HCT116 (cell line): ENCODE measurements around the gene SGMS1. TPM values are rescaled to one million over a fixed set of nuclear protein-coding genes. Genes with fewer than 3 reads are reported as not detected.
"Not testable (repeated sequence)": the region's sequence is repeated elsewhere in the genome, so short reads cannot be mapped to it uniquely, and the experiment has no call there.

Experiments used
- ATAC-seq: fragments of 200-7000 bp; cut with Tn5 transposase; 2 replicates; pipeline ENCODE4 v1.9.1; 2020; ENCODE audit warnings: mild to moderate bottlenecking, moderate library complexity
- BruUV-seq: library from RNA; stranded (reverse); fragments of 400-500 nt; replicated peaks from 2 replicates; lab custom pipeline; 2021; lab: Mats Ljungman, UMichigan
- CTCF ChIA-PET: fragments of 300-600 bp; sonication (Branson Sonifier 250); formaldehyde crosslinking; loops from one replicate; lab custom pipeline; 2021; ENCODE audit warnings: antibody characterized with exemption; lab: Charles Lee
- POLR2A ChIA-PET: fragments of 300-600, 350-600 bp; sonication (Branson Sonifier 250); formaldehyde crosslinking; loops from one replicate; lab custom pipeline; 2021; ENCODE audit warnings: antibody characterized with exemption; lab: Charles Lee
- RAD21 ChIA-PET, 2 experiments: fragments of 300-600 bp; sonication (Branson Sonifier 250); formaldehyde crosslinking; loops; one replicate each; lab custom pipeline; 2023; ENCODE audit warnings: low total read pairs in 2 of 2; ENCODE audit not compliant: uncharacterized antibody in 2 of 2, unreplicated experiment in 2 of 2, low non-redundant PET in 1 of 2; lab: Charles Lee
- DNase-seq: peaks from one replicate; pipeline ENCODE4 v3.0.0-alpha.2; 2010; ENCODE audit warnings: low read depth, low spot score
- H2AFZ ChIP-seq: fragments of 200-600 bp; shearing (Covaris generic), sonication (generic); 2 replicates; pipeline ENCODE4 v1.6.1; 2017; ENCODE audit warnings: low read depth, mixed run types, mixed read lengths, antibody characterized with exemption, low read length; ENCODE audit not compliant: poor library complexity, severe bottlenecking
- H3K27ac ChIP-seq: 2 replicates; pipeline ENCODE4 v1.5.1; 2012; ENCODE audit warnings: low read depth, low read length
- H3K27me3 ChIP-seq: fragments of 200-600 bp; sonication (generic); 2 replicates; pipeline ENCODE4 v1.6.1; 2016; ENCODE audit warnings: mixed run types, low read length, mixed read lengths; ENCODE audit not compliant: insufficient read depth
- H3K36me3 ChIP-seq, 2 experiments: fragments of 200-500 bp in 1 of 2; fragments of 200-600 bp in 1 of 2; sonication (Bioruptor generic) in 1 of 2; sonication (generic) in 1 of 2; 2 replicates each; pipeline versions ENCODE4 v1.5.1 to v1.6.1; 2014 to 2016; ENCODE audit warnings: low read length in 2 of 2, inconsistent platforms in 1 of 2, mixed read lengths in 1 of 2, mixed run types in 1 of 2; ENCODE audit not compliant: insufficient read depth in 2 of 2, control insufficient read depth in 1 of 2
- H3K4me1 ChIP-seq, 2 experiments: fragments of 200-600 bp in 1 of 2; sonication (generic) in 1 of 2; 2 replicates each; pipeline versions ENCODE4 v1.5.1 to v1.6.1; 2012 to 2017; ENCODE audit warnings: low read length in 2 of 2, inconsistent platforms in 1 of 2, mild to moderate bottlenecking in 1 of 2, mixed read lengths in 1 of 2, mixed run types in 1 of 2, moderate library complexity in 1 of 2; ENCODE audit not compliant: insufficient read depth in 2 of 2, control insufficient read depth in 1 of 2
- H3K4me2 ChIP-seq: fragments of 200-600 bp; sonication (generic); 2 replicates; pipeline ENCODE4 v1.6.1; 2017; ENCODE audit warnings: mixed run types, low read length, mixed read lengths
- H3K4me3 ChIP-seq, 2 experiments: fragments of 200-600 bp in 1 of 2; sonication (generic) in 1 of 2; replicated peaks in 1 of 2; 2 replicates each; pipeline ENCODE4 v1.5.1; 2011 to 2016; ENCODE audit warnings: low read length in 2 of 2, control low read depth in 1 of 2, low read depth in 1 of 2, mild to moderate bottlenecking in 1 of 2, mixed read lengths in 1 of 2, mixed run types in 1 of 2
- H3K79me2 ChIP-seq: fragments of 200-600 bp; sonication (generic); 2 replicates; pipeline ENCODE4 v1.6.1; 2017; ENCODE audit warnings: mild to moderate bottlenecking, mixed run types, low read length, moderate library complexity, mixed read lengths; ENCODE audit not compliant: insufficient read depth
- H3K9ac ChIP-seq: fragments of 200-600 bp; sonication (generic); 2 replicates; pipeline ENCODE4 v1.6.1; 2016; ENCODE audit warnings: low read length, mixed read lengths
- H3K9me2 ChIP-seq: fragments of 200-600 bp; sonication (generic), shearing (Covaris generic); 2 replicates; pipeline ENCODE4 v1.6.1; 2017; ENCODE audit warnings: mixed run types, mild to moderate bottlenecking, moderate library complexity; ENCODE audit not compliant: insufficient read depth
- H3K9me3 ChIP-seq, 2 experiments: fragments of 200-500 bp in 1 of 2; fragments of 200-600 bp in 1 of 2; sonication (Bioruptor generic) in 1 of 2; sonication (generic) in 1 of 2; 2 replicates each; pipeline ENCODE4 v1.6.1; 2014 to 2017; ENCODE audit warnings: low read length in 2 of 2, mixed read lengths in 2 of 2, inconsistent platforms in 1 of 2, low read depth in 1 of 2, mild to moderate bottlenecking in 1 of 2, mixed run types in 1 of 2, moderate library complexity in 1 of 2; ENCODE audit not compliant: control insufficient read depth in 1 of 2, insufficient read depth in 1 of 2
- H4K20me1 ChIP-seq: fragments of 200-600 bp; sonication (generic), shearing (Covaris generic); 2 replicates; pipeline ENCODE4 v1.6.1; 2017; ENCODE audit warnings: mixed run types, mild to moderate bottlenecking, moderate library complexity; ENCODE audit not compliant: insufficient read depth
- EZH2 ChIP-seq: fragments of 200-600 bp; sonication (generic); IDR thresholded peaks from 2 replicates; pipeline ENCODE4 v1.6.1; 2017; ENCODE audit warnings: antibody characterized with exemption, mixed run types
- REST ChIP-seq: IDR thresholded peaks from 2 replicates; pipeline ENCODE4 v1.6.1; 2012; ENCODE audit warnings: low read depth
- SIN3A ChIP-seq: IDR thresholded peaks from 2 replicates; pipeline ENCODE4 v1.6.1; 2012; ENCODE audit warnings: low read depth
- ZFX ChIP-seq: fragments of 450-650 bp; IDR thresholded peaks from 2 replicates; pipeline ENCODE4 v1.6.1; 2017
- intact Hi-C: fragments of 100-400 bp; cut with micrococcal nuclease; formaldehyde crosslinking; loops from 2 replicates; pipeline ENCODE4 v1.10.0; 2022
- total RNA-seq: library from RNA; stranded (reverse); gene quantifications from one replicate; pipeline ENCODE4 v1.2.1, GENCODE V29; 2021; ENCODE audit not compliant: unreplicated experiment
- TF ChIP-seq, protein P1 (sequence below), 3 experiments: fragments of 200-600 bp in 1 of 3; sonication (generic) in 1 of 3; IDR thresholded peaks in 2 of 3; conservative IDR thresholded peaks in 1 of 3; 2 replicates each; pipeline ENCODE4 v1.5.1; 2012 to 2017; ENCODE audit warnings: low read depth in 2 of 3, low read length in 2 of 3, antibody characterized with exemption in 1 of 3, borderline replicate concordance in 1 of 3, control low read depth in 1 of 3, mild to moderate bottlenecking in 1 of 3, mixed read lengths in 1 of 3, mixed run types in 1 of 3, moderate library complexity in 1 of 3; ENCODE audit not compliant: insufficient read depth in 1 of 3
- TF ChIP-seq, protein P2 (sequence below): IDR thresholded peaks from 2 replicates; pipeline ENCODE4 v1.6.1; 2012

Gene SGMS1
- total RNA-seq, 1 experiment from 2014 or later, result 29.1 TPM

GRCh38 chr10:50447691-50448090 lies 176.1 kb downstream of the SGMS1 start:
- H3K4me3 ChIP-seq, result no peak overlapping the region
- no peak for ATAC-seq
- CTCF ChIA-PET, result no interaction called here

GRCh38 chr10:50445777-50446176 lies 178.0 kb downstream of the SGMS1 start:
- H3K27me3 ChIP-seq, H3K27ac ChIP-seq, POLR2A ChIA-PET, H3K9ac ChIP-seq, H2AFZ ChIP-seq, BruUV-seq, H3K9me3 ChIP-seq, H3K79me2 ChIP-seq, CTCF ChIA-PET, ATAC-seq, RAD21 ChIA-PET, intact Hi-C loops, H4K20me1 ChIP-seq, H3K9me2 ChIP-seq, DNase-seq, H3K4me3 ChIP-seq, H3K36me3 ChIP-seq, H3K4me2 ChIP-seq: not testable (repeated sequence)
- peaks cover 0 to 17% of the 10 kb centered on the region in 2 experiments; a peak in 2 of 4 replicates for H3K4me1 ChIP-seq

More at GRCh38 chr10:50447691-50448090, 176.1 kb downstream of the SGMS1 start:
- no peaks in the 10 kb centered on the region; a peak in 1 of 4 replicates for H3K9me3 ChIP-seq
- no peak overlapping the region for H3K9ac ChIP-seq
- H3K79me2 ChIP-seq, result no peaks in the 10 kb centered on the region
- H3K27me3 ChIP-seq, result no peaks in the 10 kb centered on the region
- ChIA-PET POLR2A (no interaction called here), RAD21 (no interaction called here)
- H2AFZ ChIP-seq, result no peak overlapping the region
- BruUV-seq, result no TSS peak
- peak overlapping the region; percentile 14; the same call in 1 of the 2 replicates for H3K4me2 ChIP-seq
- no peaks in the 10 kb centered on the region for H3K36me3 ChIP-seq
- no peaks in the 10 kb centered on the region for H3K9me2 ChIP-seq
- H3K4me1 ChIP-seq, result peaks cover 0 to 17% of the 10 kb centered on the region in 2 experiments; a peak in 2 of 4 replicates
- H4K20me1 ChIP-seq, result no peaks in the 10 kb centered on the region
- TF ChIP-seq SIN3A (no peak), ZFX (no peak), EZH2 (no peak), REST (no peak)
- TF ChIP-seq, protein P1, sequence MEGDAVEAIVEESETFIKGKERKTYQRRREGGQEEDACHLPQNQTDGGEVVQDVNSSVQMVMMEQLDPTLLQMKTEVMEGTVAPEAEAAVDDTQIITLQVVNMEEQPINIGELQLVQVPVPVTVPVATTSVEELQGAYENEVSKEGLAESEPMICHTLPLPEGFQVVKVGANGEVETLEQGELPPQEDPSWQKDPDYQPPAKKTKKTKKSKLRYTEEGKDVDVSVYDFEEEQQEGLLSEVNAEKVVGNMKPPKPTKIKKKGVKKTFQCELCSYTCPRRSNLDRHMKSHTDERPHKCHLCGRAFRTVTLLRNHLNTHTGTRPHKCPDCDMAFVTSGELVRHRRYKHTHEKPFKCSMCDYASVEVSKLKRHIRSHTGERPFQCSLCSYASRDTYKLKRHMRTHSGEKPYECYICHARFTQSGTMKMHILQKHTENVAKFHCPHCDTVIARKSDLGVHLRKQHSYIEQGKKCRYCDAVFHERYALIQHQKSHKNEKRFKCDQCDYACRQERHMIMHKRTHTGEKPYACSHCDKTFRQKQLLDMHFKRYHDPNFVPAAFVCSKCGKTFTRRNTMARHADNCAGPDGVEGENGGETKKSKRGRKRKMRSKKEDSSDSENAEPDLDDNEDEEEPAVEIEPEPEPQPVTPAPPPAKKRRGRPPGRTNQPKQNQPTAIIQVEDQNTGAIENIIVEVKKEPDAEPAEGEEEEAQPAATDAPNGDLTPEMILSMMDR (IDR thresholded peaks at IDR 0.05 in 2 of 3, conservative IDR thresholded peaks at IDR 0.05 in 1 of 3; ENCODE audit: borderline replicate concordance in 1 of 3, insufficient read depth in 1 of 3, low read depth in 2 of 3, low read length in 2 of 3), result no peak
- TF ChIP-seq, protein P2, sequence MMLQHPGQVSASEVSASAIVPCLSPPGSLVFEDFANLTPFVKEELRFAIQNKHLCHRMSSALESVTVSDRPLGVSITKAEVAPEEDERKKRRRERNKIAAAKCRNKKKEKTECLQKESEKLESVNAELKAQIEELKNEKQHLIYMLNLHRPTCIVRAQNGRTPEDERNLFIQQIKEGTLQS, result no peak
- no peak for DNase-seq
- intact Hi-C loops, result no loop called here
- no peak overlapping the region for H3K27ac ChIP-seq
